ENCODE measurements around the gene C10orf67. TPM values are rescaled to one million over a fixed set of nuclear protein-coding genes. Genes with fewer than 3 reads are reported as not detected.
"Not testable (repeated sequence)": the region's sequence is repeated elsewhere in the genome, so short reads cannot be mapped to it uniquely, and the experiment has no call there.

Gene C10orf67
- total RNA-seq (2022) = 0.15 and 0.21 TPM in 2 replicates
- percentile 16 among the genes with signal in this experiment for Bru-seq, nascent RNA
- percentile 14 among the genes with signal in this experiment for BruChase-seq, experiment 1, labeled RNA remaining after a 6-hour chase
- BruChase-seq, experiment 2, labeled RNA remaining after a 2-hour chase = percentile 14 among the genes with signal in this experiment
- long read RNA-seq, partial matches to known transcripts = 0 of 2 reads
- long read RNA-seq, other reads (novel, unspliced or antisense) = 2 of 2 reads

DNA sequence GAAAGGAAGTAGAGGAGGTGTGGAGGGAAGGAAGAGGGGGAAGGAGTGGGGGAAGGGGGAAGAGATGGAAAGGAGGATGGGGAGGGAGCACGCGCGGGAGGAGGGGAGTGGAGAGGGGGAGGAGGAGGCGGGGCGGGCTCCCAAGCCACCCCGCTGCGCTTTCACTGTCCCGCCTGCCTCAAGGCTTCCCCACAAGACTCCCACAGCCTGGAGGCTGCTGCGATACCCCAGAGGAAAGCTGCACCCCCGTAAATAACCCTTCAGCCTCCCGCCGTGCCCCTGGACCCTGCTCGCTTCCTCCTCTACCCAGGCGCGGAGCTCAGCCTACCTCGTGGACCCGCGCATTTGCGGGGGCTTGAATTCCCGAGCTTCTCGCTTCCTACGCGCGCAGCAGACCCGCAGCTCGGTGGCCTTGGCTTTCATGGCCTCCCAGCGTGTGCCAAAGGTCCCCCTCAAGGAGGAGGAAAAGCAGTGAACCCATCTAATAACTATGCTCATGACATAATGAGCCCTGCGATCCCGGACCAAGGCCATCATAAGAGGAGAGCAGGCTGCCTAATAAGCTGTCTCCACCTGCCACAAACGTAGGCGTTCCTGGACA is at the start of gene C10orf67:
Gene C10orf67 (minus strand): TSS at position 557 of the 601 bp plus-strand sequence. CDS start 23 bp downstream, at position 534.
- POLR2A ChIA-PET = interaction anchor here (0.7 to 3.8 kb wide), 4 partner anchors 11 to 94 kb away, joined by 4 to 33 read pairs (median 22); partner anchors contain the start of gene OTUD1
- intact Hi-C loops (cut with micrococcal nuclease) = no loop called here
- BruUV-seq (replicated peaks) = no TSS peak
- no peak for DNase-seq (ENCODE audit: unreplicated experiment)
- TF ChIP-seq, protein P1, sequence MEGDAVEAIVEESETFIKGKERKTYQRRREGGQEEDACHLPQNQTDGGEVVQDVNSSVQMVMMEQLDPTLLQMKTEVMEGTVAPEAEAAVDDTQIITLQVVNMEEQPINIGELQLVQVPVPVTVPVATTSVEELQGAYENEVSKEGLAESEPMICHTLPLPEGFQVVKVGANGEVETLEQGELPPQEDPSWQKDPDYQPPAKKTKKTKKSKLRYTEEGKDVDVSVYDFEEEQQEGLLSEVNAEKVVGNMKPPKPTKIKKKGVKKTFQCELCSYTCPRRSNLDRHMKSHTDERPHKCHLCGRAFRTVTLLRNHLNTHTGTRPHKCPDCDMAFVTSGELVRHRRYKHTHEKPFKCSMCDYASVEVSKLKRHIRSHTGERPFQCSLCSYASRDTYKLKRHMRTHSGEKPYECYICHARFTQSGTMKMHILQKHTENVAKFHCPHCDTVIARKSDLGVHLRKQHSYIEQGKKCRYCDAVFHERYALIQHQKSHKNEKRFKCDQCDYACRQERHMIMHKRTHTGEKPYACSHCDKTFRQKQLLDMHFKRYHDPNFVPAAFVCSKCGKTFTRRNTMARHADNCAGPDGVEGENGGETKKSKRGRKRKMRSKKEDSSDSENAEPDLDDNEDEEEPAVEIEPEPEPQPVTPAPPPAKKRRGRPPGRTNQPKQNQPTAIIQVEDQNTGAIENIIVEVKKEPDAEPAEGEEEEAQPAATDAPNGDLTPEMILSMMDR (IDR thresholded peaks at IDR 0.05; ENCODE audit: unreplicated experiment) = no peak
- CTCF ChIA-PET = interaction anchor here (0.6 to 2.8 kb wide), 4 partner anchors 9 to 185 kb away, joined by 3 to 7 read pairs (median 4); no protein-coding TSS in a partner anchor
- peak within 1 kb of the TSS; percentile 31 for H3K27ac Mint-ChIP-seq (ENCODE audit: low read depth, unreplicated experiment)
- no peaks in the 10 kb centered on the region for H3K36me3 Mint-ChIP-seq (ENCODE audit: insufficient read depth, unreplicated experiment)
- peak within 1 kb of the TSS; percentile 66 for H3K4me3 Mint-ChIP-seq (ENCODE audit: unreplicated experiment)
- H3K9me3 Mint-ChIP-seq (ENCODE audit: unreplicated experiment) = peaks cover 5% of the 10 kb centered on the region
- no peaks in the 10 kb centered on the region for H3K27me3 Mint-ChIP-seq (ENCODE audit: insufficient read depth, unreplicated experiment)
- peaks cover 20% of the 10 kb centered on the region for H3K4me1 Mint-ChIP-seq (ENCODE audit: insufficient read depth, unreplicated experiment)

DNA sequence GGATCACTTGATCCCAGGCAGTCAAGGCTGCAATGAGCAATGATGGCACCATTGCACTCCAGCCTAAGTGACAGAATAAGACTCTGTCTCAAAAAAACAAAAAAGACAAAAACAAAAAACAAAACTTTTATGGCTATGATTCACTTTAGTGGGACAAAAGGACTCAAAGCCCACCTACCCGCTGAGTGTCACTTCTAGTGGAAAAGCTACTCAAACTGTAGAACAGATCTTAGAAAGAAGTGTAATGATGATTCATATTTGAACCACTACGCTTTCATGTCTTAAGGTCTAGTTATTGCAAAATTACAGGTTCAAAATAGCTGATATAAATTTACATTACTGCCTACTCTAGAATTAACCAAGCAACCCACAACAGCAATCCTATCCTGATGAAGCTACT is 47.2 kb upstream of the C10orf67 start:
- H3K4me3 Mint-ChIP-seq (ENCODE audit: unreplicated experiment) = no peak overlapping the region
- no peak for DNase-seq (ENCODE audit: unreplicated experiment)
- H3K27ac Mint-ChIP-seq (ENCODE audit: low read depth, unreplicated experiment) = no peak overlapping the region
- no TSS peak for BruUV-seq (replicated peaks)
- ChIA-PET POLR2A (interaction anchor here (1.1 kb wide), 1 partner anchor 8 kb away, joined by 4 read pairs; no protein-coding TSS in a partner anchor), CTCF (interaction anchor here (0.7 kb wide), 1 partner anchor 857 kb away, joined by 3 read pairs; no protein-coding TSS in a partner anchor)
- intact Hi-C loops (cut with micrococcal nuclease) = no loop called here
- TF ChIP-seq, protein P1 (IDR thresholded peaks at IDR 0.05; ENCODE audit: unreplicated experiment) = no peak
- H3K4me1 Mint-ChIP-seq (ENCODE audit: insufficient read depth, unreplicated experiment) = peaks cover 6% of the 10 kb centered on the region
- no peaks in the 10 kb centered on the region for H3K9me3 Mint-ChIP-seq (ENCODE audit: unreplicated experiment)
- H3K27me3 Mint-ChIP-seq (ENCODE audit: insufficient read depth, unreplicated experiment) = no peaks in the 10 kb centered on the region
- peaks cover 6% of the 10 kb centered on the region for H3K36me3 Mint-ChIP-seq (ENCODE audit: insufficient read depth, unreplicated experiment)

DNA sequence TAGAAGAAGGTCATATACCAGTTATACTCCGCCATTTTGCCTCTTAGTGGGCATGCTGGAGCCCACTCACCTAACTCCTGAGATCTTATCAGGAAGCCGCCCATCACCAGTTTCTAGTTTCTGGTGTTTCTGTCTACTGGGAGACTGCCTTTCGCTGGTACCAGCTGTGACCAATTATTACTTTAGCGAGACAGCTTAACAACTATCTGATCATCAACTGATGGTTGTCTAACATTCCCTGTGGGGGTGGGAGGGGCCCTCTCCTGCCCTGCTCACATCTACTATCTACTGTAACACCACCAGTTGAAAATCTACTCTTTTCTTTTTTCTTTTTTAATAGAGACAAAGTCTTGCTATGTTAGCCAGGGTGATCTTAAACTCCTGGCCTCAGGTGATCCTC is 46.2 kb upstream of the C10orf67 start:
- peaks cover 6% of the 10 kb centered on the region for H3K4me1 Mint-ChIP-seq (ENCODE audit: insufficient read depth, unreplicated experiment)
- CTCF ChIA-PET = interaction anchor here (0.6 kb wide), 1 partner anchor 30 kb away, joined by 3 read pairs; no protein-coding TSS in a partner anchor
- H3K36me3 Mint-ChIP-seq (ENCODE audit: insufficient read depth, unreplicated experiment) = peaks cover 6% of the 10 kb centered on the region
- no peak overlapping the region for H3K4me3 Mint-ChIP-seq (ENCODE audit: unreplicated experiment)
- no peak overlapping the region for H3K27ac Mint-ChIP-seq (ENCODE audit: low read depth, unreplicated experiment)
- DNase-seq (ENCODE audit: unreplicated experiment) = no peak
- TF ChIP-seq, protein P1 (IDR thresholded peaks at IDR 0.05; ENCODE audit: unreplicated experiment) = no peak
- intact Hi-C loops (cut with micrococcal nuclease) = no loop called here
- no TSS peak for BruUV-seq (replicated peaks)
- H3K9me3 Mint-ChIP-seq (ENCODE audit: unreplicated experiment) = no peaks in the 10 kb centered on the region
- POLR2A ChIA-PET = interaction anchor here (0.6 to 1.1 kb wide), 2 partner anchors 9 to 48 kb away, joined by 3 to 4 read pairs; partner anchors contain the start of gene OTUD1
- no peaks in the 10 kb centered on the region for H3K27me3 Mint-ChIP-seq (ENCODE audit: insufficient read depth, unreplicated experiment)

DNA sequence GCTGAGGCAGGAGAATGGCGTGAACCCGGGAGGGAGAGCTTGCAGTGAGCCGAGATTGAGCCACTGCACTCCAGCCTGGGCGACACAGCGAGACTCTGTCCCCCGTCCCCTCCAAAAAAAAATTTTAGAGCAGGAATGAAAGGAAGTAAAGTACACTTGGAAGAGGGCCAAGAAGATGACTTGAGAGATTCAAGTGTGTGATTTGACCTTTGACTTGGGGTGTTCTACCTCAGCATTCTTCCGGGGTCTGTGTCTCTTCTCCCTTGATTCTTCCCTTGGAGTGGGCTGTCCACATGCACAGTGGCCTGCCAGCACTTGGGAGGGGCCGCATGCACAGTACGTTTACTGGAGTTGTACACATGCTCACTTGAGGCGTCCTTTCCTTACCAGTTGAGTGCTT is 45.8 kb upstream of the C10orf67 start:
- ChIA-PET POLR2A (interaction anchor here (1.1 kb wide), 1 partner anchor 10 kb away, joined by 4 read pairs; no protein-coding TSS in a partner anchor), CTCF (interaction anchor here (0.6 to 0.8 kb wide), 3 partner anchors 9 to 30 kb away, joined by 3 read pairs; no protein-coding TSS in a partner anchor)
- H3K4me1 Mint-ChIP-seq (ENCODE audit: insufficient read depth, unreplicated experiment); intact Hi-C loops (cut with micrococcal nuclease); H3K9me3 Mint-ChIP-seq (ENCODE audit: unreplicated experiment); H3K27me3 Mint-ChIP-seq (ENCODE audit: insufficient read depth, unreplicated experiment); H3K4me3 Mint-ChIP-seq (ENCODE audit: unreplicated experiment); H3K36me3 Mint-ChIP-seq (ENCODE audit: insufficient read depth, unreplicated experiment); H3K27ac Mint-ChIP-seq (ENCODE audit: low read depth, unreplicated experiment); BruUV-seq (replicated peaks); DNase-seq (ENCODE audit: unreplicated experiment): not testable (repeated sequence)

DNA sequence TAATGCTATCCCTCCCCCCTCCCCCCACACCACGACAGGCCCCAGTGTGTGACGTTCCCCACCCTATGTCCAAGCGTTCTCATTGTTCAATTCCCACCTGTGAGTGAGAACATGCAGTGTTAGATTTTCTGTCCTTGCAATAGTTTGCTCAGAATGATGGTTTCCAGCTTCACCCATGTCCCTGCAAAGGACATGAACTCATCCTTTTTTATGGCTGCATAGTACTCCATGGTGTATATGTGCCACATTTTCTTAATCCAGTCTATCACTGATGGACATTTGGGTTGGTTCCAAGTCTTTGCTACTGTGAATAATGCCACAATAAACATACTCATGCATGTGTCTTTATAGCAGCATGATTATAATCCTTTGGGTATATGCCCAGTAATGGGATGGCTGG is 42.9 kb upstream of the C10orf67 start:
- peaks cover 14% of the 10 kb centered on the region for H3K4me1 Mint-ChIP-seq (ENCODE audit: insufficient read depth, unreplicated experiment)
- H3K9me3 Mint-ChIP-seq (ENCODE audit: unreplicated experiment); H3K27ac Mint-ChIP-seq (ENCODE audit: low read depth, unreplicated experiment); POLR2A ChIA-PET; H3K27me3 Mint-ChIP-seq (ENCODE audit: insufficient read depth, unreplicated experiment); CTCF ChIA-PET; DNase-seq (ENCODE audit: unreplicated experiment); BruUV-seq (replicated peaks); H3K36me3 Mint-ChIP-seq (ENCODE audit: insufficient read depth, unreplicated experiment); intact Hi-C loops (cut with micrococcal nuclease); H3K4me3 Mint-ChIP-seq (ENCODE audit: unreplicated experiment): not testable (repeated sequence)
